Prostate gland (tissue), 2 donors: ENCODE measurements around the gene CCDC188. TPM values are rescaled to one million over a fixed set of nuclear protein-coding genes. Genes with fewer than 3 reads are reported as not detected.

Experiments
- DNase-seq: peaks from one replicate; pipeline ENCODE4 v3.0.0-alpha.2; 2019; ENCODE audit warnings: low spot score
- H3K27ac ChIP-seq, 2 donors: fragments of 200-600 bp; sonication (generic); 2 replicates each; pipeline ENCODE4 v1.5.1; 2017 to 2019
- H3K27me3 ChIP-seq: fragments of 200-600 bp; sonication (generic); replicated peaks from 2 replicates; pipeline ENCODE4 v1.5.1; 2019; ENCODE audit not compliant: insufficient read depth
- H3K36me3 ChIP-seq, 2 donors: fragments of 200-600 bp; sonication (generic); 1 replicate in 1 of 2; 2 replicates in 1 of 2; pipeline versions ENCODE4 v1.5.1 to v1.8.1; 2017 to 2019
- H3K4me1 ChIP-seq: fragments of 200-600 bp; sonication (generic); replicated peaks from 2 replicates; pipeline ENCODE4 v1.5.1; 2019
- H3K4me3 ChIP-seq, 2 donors: fragments of 200-600 bp; sonication (generic); 2 replicates each; pipeline ENCODE4 v1.5.1; 2017 to 2019
- H3K9me3 ChIP-seq: fragments of 200-600 bp; sonication (generic); 2 replicates; pipeline ENCODE4 v1.5.1; 2017
- POLR2A ChIP-seq: fragments of 450-650 bp; IDR thresholded peaks from one replicate; pipeline ENCODE4 v1.6.1; 2016; ENCODE audit warnings: antibody characterized with exemption, mild to moderate bottlenecking
- POLR2AphosphoS5 ChIP-seq: sonication (generic); formaldehyde crosslinking; IDR thresholded peaks from one replicate; pipeline ENCODE4 v1.6.1; 2017; ENCODE audit warnings: antibody characterized with exemption
- WGBS: methylation state at CpG from one replicate; pipeline ENCODE4 v1.1.5; 2018; 5-methylcytosine and 5-hydroxymethylcytosine counted together
- intact Hi-C: fragments of 100-400 bp; cut with DNase I; formaldehyde crosslinking; loops from one replicate; pipeline ENCODE4 v1.14.2; 2022
- total RNA-seq, 2 donors: library from RNA; depleted of rRNA; stranded (reverse); fragments of >200 nt; gene quantifications; one replicate each; pipeline ENCODE4 v1.1.0, GENCODE V29; 2016
- TF ChIP-seq, protein P1 (sequence below), 4 experiments: fragments of 200-600 bp in 2 of 4; fragments of 450-650 bp in 2 of 4; sonication (generic) in 2 of 4; IDR thresholded peaks; 1 replicate in 3 of 4; 2 replicates in 1 of 4; pipeline ENCODE4 v1.5.1; 2016 to 2019; ENCODE audit warnings: antibody characterized with exemption in 4 of 4, mild to moderate bottlenecking in 2 of 4, moderate library complexity in 2 of 4

Gene CCDC188
- total RNA-seq, 2 donors from 2014 or later, result 1.2 TPM; not detected in 1

DNA sequence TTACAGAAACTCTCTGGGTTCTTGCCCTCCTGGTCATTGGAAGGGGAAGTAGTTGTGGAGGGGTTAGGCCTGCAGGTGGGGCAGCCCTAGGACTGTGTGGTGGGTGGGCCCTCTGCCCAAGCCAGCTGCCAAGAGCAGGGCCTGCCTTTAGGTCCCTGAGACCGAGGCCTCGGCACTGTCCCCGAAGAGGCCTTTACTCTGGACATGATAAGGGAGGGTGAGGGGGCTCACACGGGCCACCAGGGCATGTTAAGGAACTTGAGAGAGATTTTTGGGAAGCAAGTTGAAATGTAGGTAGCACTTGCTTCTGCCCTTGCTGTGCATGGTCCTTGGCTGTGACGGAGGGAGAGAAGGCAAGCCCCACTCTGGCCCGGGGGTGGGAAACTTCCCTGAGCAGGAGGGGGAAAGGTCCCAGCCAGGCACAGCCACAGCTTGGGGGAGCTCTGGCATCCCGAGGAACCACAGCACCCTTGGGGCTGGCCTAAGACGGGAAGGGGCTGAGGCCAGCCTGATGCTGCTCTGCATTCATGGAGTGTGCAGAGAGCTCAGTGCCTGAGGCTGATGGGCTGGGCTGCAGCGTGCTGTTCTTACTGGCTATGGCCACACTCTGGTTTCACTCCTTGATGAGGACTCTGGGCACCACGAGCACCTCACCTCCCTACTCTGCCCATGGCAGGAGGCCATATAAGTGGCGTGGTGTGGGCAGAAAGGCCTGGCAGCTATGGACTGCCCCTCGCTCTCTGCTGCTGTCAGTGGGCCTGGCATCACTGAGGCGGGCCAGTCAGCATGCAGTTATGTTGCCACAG, 42.7 kb downstream of the CCDC188 start:
- TF ChIP-seq POLR2A (no peak), POLR2AphosphoS5 (no peak)
- TF ChIP-seq, protein P1, sequence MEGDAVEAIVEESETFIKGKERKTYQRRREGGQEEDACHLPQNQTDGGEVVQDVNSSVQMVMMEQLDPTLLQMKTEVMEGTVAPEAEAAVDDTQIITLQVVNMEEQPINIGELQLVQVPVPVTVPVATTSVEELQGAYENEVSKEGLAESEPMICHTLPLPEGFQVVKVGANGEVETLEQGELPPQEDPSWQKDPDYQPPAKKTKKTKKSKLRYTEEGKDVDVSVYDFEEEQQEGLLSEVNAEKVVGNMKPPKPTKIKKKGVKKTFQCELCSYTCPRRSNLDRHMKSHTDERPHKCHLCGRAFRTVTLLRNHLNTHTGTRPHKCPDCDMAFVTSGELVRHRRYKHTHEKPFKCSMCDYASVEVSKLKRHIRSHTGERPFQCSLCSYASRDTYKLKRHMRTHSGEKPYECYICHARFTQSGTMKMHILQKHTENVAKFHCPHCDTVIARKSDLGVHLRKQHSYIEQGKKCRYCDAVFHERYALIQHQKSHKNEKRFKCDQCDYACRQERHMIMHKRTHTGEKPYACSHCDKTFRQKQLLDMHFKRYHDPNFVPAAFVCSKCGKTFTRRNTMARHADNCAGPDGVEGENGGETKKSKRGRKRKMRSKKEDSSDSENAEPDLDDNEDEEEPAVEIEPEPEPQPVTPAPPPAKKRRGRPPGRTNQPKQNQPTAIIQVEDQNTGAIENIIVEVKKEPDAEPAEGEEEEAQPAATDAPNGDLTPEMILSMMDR (IDR thresholded peaks at IDR 0.05), result no peak
- Histone ChIP-seq H3K9me3 (no peaks in the 10 kb centered on the region), H3K27ac (no peak overlapping the region), H3K4me1 (no peaks in the 10 kb centered on the region), H3K27me3 (no peaks in the 10 kb centered on the region), H3K4me3 (no peak overlapping the region), H3K36me3 (peaks cover 14 to 30% of the 10 kb centered on the region in 2 donors)
- WGBS, result 83% methylated on average over 12 of the region's 13 CpGs
- intact Hi-C loops, result no loop called here
- no peak for DNase-seq

DNA sequence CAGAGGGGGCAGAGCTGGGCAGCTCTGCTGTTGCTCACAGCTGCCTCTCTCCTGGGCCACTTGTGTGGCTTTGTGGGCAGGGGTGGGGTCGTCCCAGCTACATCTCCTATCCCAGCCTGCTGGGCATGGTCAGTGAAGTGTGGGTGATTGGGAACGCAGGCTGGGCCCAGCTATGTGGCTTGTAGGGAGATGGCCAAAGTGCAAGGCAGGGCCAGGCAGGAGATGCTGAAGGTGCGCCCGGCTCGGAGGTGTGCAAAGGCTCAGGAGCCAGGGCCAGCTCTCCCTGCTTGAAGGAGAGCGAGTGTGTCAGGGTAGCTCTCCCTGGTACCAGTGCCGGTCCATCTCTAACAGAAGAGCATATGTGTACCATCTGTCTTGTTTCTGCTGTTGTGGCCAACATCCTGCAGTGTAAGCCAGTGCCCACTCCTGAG, 43.4 kb downstream of the CCDC188 start:
- intact Hi-C loops, result no loop called here
- H3K36me3 ChIP-seq, result peaks cover 14 to 30% of the 10 kb centered on the region in 2 donors
- WGBS, result 97% methylated on average over 7 of the region's 7 CpGs

DNA sequence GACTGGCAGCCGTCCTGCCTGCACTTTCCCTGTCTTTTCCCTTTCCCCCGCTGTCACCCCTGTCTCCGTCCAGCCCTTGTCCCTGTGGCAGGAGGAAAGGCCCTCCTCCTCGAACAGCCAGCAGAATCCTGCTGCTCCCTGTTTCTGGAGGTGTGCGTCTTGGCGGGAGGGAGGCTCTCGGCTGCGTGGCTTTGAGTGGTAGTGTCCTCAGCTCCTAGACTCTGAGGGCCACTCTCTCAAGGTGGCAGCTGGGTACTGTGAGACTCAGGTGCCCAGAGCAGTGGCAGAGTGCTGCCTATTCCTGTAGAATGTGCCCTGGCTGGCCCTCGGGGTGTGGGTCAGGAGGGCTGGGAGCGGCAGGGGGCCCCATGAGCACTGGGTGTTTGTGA, 44.0 kb downstream of the CCDC188 start:
- TF ChIP-seq POLR2AphosphoS5 (no peak), POLR2A (no peak)
- TF ChIP-seq, protein P1 (IDR thresholded peaks at IDR 0.05), result no peak
- DNase-seq, result no peak
- peaks cover 14 to 30% of the 10 kb centered on the region in 2 donors for H3K36me3 ChIP-seq
- intact Hi-C loops, result no loop called here
- WGBS, result 97% methylated on average over 10 of the region's 10 CpGs
- H3K27ac ChIP-seq, result no peak overlapping the region
- no peaks in the 10 kb centered on the region for H3K4me1 ChIP-seq
- no peaks in the 10 kb centered on the region for H3K27me3 ChIP-seq
- H3K4me3 ChIP-seq, result no peak overlapping the region
- no peaks in the 10 kb centered on the region for H3K9me3 ChIP-seq

More for the DNA sequence above, 43.4 kb downstream of the CCDC188 start:
- TF ChIP-seq POLR2AphosphoS5, result no peak
- no peak for TF ChIP-seq POLR2A
- TF ChIP-seq, protein P1 (IDR thresholded peaks at IDR 0.05), result no peak
- no peak for DNase-seq
- Histone ChIP-seq H3K4me1 (no peaks in the 10 kb centered on the region), H3K27me3 (no peaks in the 10 kb centered on the region), H3K27ac (no peak overlapping the region), H3K4me3 (no peak overlapping the region), H3K9me3 (no peaks in the 10 kb centered on the region)

DNA sequence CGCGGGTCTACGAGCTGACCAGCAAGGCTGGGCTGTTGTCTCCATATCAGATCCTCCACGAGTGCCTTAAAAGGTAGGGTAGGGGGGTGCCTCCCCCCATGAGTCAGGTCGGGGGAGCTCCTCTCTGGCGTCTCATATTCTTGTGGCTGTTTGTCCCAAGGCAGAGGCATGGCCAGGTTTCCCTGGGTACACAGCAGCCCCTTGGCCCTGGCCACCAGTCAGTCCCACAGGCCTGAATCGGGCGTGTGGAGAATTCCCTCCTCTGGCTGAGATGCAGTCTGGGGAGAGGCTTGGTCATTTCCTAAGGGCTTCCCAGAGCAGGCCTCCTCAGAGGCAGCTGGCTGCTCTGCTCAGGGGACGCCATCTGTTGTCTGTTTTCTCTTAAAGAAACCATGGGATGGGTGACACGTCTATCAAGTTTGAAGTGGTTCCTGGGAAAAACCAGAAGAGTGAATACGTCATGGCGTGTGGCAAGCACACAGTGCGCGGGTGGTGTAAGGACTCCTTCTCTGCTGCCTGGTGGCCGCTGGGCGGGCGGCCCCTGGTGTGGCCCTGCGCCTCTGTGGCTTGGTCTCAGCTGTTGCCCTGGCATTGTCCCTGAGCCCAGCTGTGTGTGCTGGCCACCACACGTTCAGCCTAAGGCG, 44.5 kb downstream of the CCDC188 start:
- no peaks in the 10 kb centered on the region for H3K9me3 ChIP-seq
- TF ChIP-seq POLR2AphosphoS5, result no peak
- TF ChIP-seq, protein P1 (IDR thresholded peaks at IDR 0.05), result no peak
- no peak for TF ChIP-seq POLR2A
- intact Hi-C loops, result no loop called here
- H3K27ac ChIP-seq, result no peak overlapping the region
- no peaks in the 10 kb centered on the region for H3K4me1 ChIP-seq
- no peak overlapping the region for H3K4me3 ChIP-seq
- peaks cover 14 to 30% of the 10 kb centered on the region in 2 donors for H3K36me3 ChIP-seq
- WGBS, result 92% methylated on average over 20 of the region's 20 CpGs
- no peak for DNase-seq
- no peaks in the 10 kb centered on the region for H3K27me3 ChIP-seq
